CD4-positive, alpha-beta T cell treated with Interleukin-6 for 4 hours (primary cell): ENCODE measurements around the gene KRTAP19-5.
"Not testable (repeated sequence)": the region's sequence is repeated elsewhere in the genome, so short reads cannot be mapped to it uniquely, and the experiment has no call there.

Experiments used
- DNase-seq: peaks from one replicate; pipeline ENCODE4 v3.0.0-alpha.2; 2020; ENCODE audit warnings: mixed read lengths

KRTAP19-5 gene

GRCh38 chr21:30502041-30502440, at the start of gene KRTAP19-5:
TSS of gene KRTAP19-5 (minus strand) at chr21:30502141. CDS start at chr21:30502090, 51 bp downstream.
- DNase-seq: no peak

DNA sequence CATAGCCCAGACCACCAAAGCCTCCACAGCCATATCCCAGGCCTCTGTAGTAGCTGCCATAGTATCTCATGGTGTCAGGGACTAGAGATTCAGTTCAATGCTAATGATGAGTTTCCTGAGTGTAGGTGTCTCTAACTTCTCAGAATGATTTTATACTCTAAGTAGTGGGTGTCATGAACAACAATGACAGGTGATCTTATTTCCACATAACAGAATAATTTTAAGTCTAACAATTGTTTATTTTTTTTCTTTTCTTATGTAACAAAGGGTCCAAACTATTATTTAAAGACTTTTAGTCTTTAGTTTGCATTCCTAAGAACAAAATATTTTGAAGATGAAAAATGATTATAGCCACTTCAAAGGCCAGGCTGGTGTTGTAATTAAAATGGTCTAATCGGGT, 39.8 kb upstream of the KRTAP19-5 start, which contains the start of gene KRTAP19-6:
Gene KRTAP19-6 (minus strand): TSS at position 101 of the 400 bp plus-strand sequence. CDS start 31 bp downstream, at position 70.
- DNase-seq: no peak

GRCh38 chr21:30518876-30519275, 16.9 kb upstream of the KRTAP19-5 start:
- DNase-seq: no peak

DNA sequence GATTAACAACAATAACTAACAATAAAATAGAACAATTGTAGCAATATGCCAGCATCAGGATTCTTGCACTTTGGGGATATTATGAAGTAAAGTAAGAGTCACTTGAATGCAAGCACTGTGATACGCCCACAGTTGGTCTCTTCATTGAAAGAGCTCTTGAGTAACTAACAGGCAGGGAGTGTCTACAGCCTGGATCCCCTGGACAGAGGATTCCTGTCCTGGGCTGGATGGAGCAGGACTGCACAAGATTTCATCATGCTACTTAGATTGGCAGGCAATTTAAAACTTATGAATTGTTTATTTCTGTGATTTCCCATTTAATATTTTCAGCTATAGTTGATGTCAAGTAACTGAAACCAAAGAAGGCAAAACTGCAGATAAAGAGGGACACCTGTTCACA, 13.7 kb upstream of the KRTAP19-5 start:
- no peak for DNase-seq

- not testable (repeated sequence) for DNase-seq
These were observed 3.8 kb upstream of the KRTAP19-5 start for GRCh38 chr21:30505621-30506205.

GRCh38 chr21:30497065-30497464, 4.9 kb downstream of the KRTAP19-5 start, which contains the start of gene KRTAP19-4:
TSS of gene KRTAP19-4 (minus strand) at chr21:30497165. CDS start at chr21:30497110, 55 bp downstream.
- DNase-seq: no peak

GRCh38 chr21:30491963-30492428, 9.9 kb downstream of the KRTAP19-5 start, which contains the start of gene KRTAP19-3:
TSS of gene KRTAP19-3 (minus strand) at chr21:30492013. CDS start at chr21:30491957, 56 bp downstream.
- DNase-seq: no peak

DNA sequence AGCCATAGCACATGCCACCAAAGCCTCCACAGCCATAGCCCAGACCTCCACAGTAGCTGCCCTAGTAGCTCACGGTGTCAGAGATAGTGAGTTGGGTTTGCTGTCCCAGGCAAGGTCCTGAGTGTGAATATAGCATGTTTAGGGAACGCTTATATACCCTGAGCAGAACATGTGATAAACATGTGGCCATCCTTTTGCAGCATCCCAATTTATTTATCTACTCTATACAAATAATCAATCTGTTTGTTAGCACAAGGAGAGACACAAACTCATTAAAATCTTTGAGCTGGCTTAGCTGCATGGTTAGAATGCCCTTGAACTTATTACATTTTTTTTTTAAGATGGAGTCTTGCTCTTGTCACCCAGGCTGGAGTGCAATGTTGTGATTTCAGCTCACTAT, 14.6 kb downstream of the KRTAP19-5 start, which contains the start of gene KRTAP19-2:
Gene KRTAP19-2 (minus strand): TSS at position 101 of the 400 bp plus-strand sequence. CDS start 88 bp downstream, at position 13.
- no peak for DNase-seq

GRCh38 chr21:30486180-30486579, 15.8 kb downstream of the KRTAP19-5 start:
- DNase-seq: no peak

DNA sequence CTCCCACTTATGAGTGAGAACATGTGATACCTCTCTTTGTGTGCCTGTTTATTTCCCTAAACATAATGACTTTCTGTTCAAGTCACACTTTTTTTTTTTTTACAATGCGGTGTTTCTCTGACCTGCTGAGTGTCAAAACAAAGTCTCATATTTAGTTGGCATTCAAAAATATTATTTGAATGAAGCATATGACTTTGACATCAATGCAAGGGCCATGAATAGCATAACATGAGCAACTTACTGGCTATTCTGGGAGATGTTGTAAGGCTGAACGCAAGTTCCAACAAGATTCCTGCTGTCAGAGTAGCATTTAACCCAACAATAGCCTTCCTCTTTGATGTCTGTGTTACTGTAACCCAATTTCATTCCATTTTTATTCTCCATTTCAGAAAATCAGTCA, 19.8 kb downstream of the KRTAP19-5 start:
- no peak for DNase-seq

DNA sequence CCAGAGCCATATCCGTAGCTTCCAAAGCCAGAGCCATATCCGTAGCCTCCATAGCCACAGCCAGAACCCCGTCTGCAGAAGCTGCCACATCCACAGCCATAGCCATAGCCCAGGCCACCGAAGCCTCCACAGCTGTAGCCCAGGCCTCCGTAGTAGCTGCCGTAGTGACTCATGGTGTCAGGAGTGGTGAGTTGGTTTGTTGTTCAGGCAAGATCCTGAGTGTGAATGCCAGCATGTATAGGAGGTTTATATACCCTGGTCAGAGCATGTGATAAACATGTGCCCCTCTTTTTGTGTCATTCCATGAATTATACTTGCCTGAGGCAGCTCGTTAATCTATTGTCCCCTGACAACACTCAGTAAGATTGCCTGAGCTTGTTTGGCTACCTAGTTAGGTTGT, 21.8 kb downstream of the KRTAP19-5 start, which contains the start of gene KRTAP19-1:
Gene KRTAP19-1 (minus strand): TSS at position 223 of the 400 bp plus-strand sequence. CDS start 50 bp downstream, at position 173.
- DNase-seq: no peak

- no peak for DNase-seq
These were observed 22.7 kb downstream of the KRTAP19-5 start for GRCh38 chr21:30479259-30479658.

DNA sequence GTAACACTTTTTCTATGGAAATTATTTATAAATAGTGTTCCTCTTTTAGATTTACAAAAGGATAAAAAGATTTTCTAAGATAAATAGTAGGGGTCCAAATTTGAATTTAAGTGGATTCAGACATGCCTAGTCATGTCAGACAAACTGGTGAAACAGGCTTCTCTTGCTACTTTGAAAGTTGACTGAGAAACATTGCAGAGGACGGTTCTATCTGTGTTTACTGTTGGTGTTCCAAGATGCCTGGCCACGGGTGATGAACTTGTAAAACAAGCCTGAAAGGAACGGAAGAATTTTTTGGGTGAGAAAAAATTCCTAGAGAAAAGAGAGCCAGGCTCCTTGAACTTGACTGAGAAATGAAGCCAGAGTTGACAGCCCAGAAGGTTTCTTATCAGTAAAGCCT, 23.9 kb downstream of the KRTAP19-5 start:
- no peak for DNase-seq

- no peak for DNase-seq
These were observed 32.8 kb downstream of the KRTAP19-5 start for GRCh38 chr21:30468900-30469714.

GRCh38 chr21:30463713-30464112, 38.2 kb downstream of the KRTAP19-5 start:
- DNase-seq: no peak
